Hematopoietic multipotent progenitor cell treated with erythropoietin and hydrocortisone succinate and interleukin-3 and kit ligand, for 4 days (in vitro differentiated cells): ENCODE measurements around the gene AHNAK.

Experiments used
- DNase-seq: peaks from one replicate; pipeline ENCODE4 v3.0.0-alpha.2; 2015

The AHNAK gene

DNA sequence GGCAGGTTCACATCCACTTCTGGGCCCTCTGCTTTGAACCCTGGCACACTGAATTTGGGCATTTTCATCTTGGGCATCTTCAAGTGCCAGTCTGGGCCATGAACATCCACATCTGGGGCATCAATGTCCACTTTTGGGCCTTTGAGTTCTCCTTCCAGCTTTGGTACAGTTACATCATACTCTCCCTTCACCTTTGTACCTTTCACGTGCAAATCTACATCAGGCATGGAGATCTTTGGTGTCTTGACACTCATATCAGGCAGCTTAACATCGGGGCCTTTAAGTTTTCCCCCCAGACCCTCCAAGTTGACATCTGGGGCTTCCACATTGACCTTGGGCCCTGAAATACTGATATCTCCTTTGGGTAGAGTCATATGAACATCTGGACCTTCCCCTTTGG lies 14.5 kb downstream of the AHNAK start:
- DNase-seq: no peak

DNA sequence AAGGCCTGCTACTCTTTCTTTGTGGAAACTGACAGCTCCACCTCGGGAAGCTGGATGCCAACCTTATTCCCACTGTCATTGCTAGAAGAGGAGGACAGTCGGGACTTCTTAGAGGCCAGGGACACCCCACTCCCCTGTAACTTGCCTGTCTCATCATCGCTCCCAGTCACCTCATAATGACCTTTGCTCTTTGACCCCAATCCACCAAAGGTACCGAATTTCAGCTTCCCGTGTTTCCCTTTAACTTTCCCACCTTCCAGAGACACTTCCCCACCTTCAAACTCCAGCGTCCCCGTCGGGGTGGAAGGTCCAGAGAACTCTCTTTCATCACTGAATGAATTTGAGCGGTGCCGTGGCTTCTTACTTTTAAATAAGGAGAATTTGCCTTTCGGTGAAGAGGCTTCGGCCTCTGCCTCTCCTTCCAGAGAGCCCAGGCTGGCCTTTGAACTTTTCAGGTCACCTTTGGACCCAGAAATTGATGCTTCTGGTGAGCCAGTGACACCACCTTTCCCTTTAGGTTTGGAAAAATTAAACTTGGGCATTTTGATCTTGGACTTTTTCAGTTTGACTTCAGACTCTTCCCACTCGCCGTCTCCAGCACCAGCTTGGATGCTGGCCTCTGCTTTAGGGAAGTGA lies 29.8 kb downstream of the AHNAK start:
- DNase-seq: no peak

DNA sequence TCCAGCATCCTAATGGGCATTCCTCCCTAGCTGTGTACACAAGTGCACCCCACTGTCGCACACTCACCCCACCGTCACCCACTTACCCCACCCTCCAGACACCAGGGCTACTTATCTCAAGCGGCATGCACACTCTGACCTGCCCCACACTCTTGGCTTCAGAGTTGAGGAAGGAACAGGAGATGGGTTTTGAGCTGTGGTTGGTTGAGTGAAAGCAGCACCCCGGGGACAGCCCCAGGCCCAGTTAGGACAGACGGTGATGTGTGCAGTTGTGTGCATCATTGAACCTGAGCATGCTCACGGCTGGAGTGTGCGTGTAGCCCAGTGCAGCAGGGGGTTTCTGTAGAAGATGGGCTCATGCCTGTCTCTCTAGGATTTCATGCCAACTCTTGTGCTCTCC lies 32.5 kb downstream of the AHNAK start:
- DNase-seq: no peak

GRCh38 chr11:62513626-62514025 lies 33.0 kb downstream of the AHNAK start:
- DNase-seq: no peak

- DNase-seq: no peak
These were observed 33.6 kb downstream of the AHNAK start for GRCh38 chr11:62512961-62513360.

- DNase-seq: peak; percentile 69
These were observed 38.1 kb downstream of the AHNAK start for GRCh38 chr11:62508336-62509058.

GRCh38 chr11:62507125-62507422 lies 39.5 kb downstream of the AHNAK start:
- no peak for DNase-seq

GRCh38 chr11:62506413-62507124 lies 40.0 kb downstream of the AHNAK start:
- DNase-seq: no peak

- DNase-seq: no peak
These were observed 41.0 kb downstream of the AHNAK start for GRCh38 chr11:62505440-62506091.

DNA sequence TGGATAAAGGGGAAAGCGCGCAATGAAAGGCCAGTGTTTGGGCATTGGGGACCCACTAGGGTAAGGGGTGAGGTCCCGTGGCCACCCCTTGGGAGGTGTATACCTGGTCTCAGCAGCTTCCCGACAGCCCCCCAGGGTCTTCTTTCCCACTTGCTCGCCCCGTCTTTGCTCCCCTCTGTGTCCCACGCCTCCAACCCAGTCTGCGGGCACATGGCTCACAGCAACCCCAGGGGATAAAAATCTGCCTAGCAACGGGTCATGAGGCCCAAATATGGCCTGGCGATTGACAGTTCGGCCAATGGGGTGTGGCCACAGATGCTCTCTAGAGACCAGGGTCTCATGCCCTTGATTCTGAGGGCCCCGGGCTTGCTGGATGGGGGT lies 41.6 kb downstream of the AHNAK start:
- DNase-seq: no peak

GRCh38 chr11:62504158-62504973 lies 42.2 kb downstream of the AHNAK start:
- no peak for DNase-seq

- DNase-seq: peak; percentile 55
These were observed 44.4 kb downstream of the AHNAK start for GRCh38 chr11:62502030-62502730.

- DNase-seq: peak; percentile 29
These were observed 45.1 kb downstream of the AHNAK start for GRCh38 chr11:62501432-62501891.

- DNase-seq: no peak
These were observed 46.0 kb downstream of the AHNAK start for GRCh38 chr11:62500650-62501030.

DNA sequence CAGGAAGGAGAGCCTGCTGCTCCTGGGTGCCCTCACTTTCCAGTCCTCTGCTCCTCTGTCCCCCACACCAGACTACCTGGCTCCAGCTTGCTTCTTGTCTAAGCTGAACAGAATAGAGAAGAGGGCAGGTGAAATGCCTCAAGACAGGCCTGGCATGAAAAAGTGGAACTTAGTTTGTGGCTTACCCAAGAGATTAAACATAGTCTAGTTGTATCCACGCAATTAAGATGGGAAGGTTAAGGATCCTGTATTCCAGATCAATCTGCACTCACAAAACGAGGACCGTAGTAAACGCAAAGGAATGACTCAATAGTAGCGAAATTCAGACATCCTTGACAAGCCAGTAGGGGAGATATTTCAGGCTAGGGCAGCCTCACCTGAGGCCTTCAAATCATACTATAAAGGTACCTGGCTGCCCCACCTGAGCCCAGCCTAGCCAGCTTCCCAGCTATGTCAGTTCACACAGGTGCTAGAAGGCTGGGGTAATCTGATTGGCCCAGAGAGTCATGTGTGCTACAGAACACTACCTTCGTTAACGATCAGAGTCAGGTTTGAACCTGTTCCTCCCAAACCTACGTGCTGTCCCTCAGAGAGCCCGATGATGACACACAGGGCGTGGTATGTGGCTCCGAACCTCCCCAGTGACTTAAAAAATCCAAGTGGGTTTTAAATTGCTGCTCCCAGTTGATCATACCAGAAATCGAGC lies 46.5 kb downstream of the AHNAK start:
- DNase-seq: peak; percentile 24

DNA sequence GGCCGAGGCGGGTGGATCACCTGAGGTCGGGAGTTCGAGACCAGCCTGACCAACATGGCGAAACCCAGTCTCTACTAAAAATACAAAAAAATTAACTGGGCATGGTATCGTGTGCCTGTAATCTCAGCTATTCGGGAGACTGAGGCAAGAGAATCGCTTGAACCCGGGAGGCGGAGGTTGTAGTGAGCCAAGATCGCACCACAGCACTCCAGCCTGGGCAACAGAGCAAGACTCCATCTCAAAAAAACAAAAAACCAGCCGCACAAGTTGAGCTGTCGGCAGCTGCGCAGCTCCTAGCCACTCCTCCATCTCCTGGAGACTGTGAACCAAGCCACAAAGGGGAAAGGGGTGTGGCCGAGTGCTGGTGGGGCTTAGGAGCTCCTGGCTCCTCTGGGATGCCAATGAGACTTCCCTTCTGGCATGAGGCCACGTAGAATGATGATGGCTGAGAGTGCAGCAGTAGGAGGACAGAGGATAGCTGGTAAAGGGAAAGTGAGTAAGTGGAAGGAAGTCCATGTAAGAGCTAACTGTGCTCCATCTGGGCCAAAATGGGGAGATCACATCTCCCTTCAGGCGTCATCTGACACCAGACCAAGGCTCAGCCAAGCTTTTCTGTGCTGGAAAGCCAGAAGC lies 47.2 kb downstream of the AHNAK start:
- peak; percentile 65 for DNase-seq

DNA sequence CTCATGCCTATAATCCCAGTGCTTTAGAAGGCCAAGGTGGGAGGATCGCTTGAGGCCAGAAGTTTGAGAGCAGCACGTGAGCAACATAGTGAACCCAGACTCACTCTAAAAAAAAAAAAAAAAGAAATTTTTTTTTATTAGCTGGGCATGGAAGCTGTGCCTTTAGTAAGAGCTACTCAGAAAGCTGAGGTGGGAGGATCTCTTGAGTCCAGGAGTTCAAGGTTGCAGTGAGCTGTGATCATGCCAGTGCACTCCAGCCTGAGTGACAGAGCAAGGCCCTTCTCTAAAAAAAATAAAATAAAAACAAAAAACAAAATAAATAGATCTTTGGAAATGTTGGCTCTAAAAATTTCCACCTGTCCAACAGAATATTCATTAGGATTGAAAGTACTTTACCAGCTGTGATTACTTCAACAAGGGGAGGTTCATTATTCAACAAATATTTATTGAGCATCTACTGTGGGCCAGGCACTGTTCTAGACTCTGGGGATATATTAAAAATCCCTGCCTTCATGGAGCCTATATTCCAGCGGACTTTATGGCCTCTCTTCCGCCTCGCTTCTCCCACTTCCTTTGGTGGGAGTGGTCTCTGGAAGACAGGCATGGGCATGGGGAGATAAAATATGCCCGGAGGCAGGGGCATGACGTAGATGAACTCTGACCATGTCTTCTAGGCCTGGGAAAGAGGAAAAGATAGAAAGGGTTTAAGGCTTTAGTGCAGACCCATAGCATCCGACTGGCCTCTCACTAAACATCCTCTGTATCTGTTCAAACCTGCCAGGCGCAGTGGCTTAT lies 47.9 kb downstream of the AHNAK start:
- DNase-seq: no peak

DNA sequence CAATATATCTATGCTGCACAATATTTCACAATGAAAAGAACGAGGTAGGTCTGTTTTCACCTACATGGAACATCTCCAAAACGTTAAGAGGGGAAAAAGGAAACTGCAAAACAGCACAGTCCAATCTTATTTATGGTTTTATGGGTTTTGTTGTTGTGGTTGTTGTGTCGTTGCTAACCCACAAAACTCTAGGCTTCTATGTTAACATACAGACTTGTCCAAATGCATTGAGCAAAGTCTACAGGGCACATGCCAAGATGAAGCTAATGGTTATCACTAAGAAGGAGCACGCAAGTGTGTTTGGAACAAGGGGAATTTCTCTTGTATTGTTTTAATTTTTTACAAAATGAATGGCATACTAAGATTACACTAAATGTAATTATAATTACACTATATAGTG lies 48.6 kb downstream of the AHNAK start:
- DNase-seq: no peak

DNA sequence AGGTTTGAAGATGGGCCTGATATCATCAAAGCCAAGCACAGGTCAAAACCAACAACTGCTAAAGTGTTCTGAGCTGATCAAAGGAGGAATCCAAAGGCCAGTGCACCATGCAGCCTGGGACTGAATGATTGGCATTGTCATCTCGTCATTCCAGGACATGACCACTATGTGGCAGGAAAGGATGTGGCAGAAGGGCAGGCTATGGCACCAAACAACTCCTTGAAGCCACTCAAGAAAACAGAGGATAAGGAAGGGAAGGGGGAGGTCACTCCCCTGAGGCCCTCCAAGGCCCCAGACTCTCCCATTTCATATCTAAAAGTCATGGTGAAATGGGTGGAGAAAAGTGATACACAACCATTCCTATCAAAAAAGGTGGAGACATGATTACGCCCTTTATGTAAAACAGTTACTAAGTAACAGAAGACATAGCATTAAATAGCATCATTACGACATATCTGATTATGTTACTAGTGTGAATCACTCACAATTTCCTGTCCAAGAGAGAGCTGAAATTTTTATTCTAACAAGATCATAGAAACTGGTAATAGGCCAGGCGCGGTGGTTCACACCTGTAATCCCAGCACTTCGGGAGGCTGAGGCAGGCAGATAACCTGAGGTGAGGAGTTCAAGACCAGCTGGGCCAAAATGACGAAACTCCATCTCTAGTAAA lies 49.3 kb downstream of the AHNAK start:
- peak; percentile 77 for DNase-seq

GRCh38 chr11:62496676-62497075 lies 49.9 kb downstream of the AHNAK start:
- no peak for DNase-seq
